ENCODE data around the gene ELL2.

Gene ELL2

DNA sequence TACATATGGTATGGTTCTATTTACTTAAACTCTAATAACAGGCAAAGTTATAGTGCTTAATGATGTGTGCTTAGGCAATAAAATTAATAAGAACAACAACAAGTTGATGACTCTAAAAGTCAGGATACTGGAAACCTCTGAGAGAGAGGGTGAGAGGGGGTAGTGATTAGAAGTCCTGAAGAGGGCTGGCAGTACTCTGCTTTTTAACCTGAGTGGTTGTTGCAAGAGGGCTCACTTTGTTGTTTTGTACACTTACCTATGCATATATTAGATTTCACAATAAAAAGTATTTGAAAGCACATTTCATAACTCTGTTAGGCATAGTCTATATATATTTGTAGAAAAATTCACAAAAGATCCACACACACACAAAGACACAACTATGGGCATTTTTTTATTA, 21.4 kb upstream of the ELL2 start:
- no peak overlapping the region for H3K4me3 ChIP-seq (ENCODE audit: low read depth, low read length)
- TF ChIP-seq, protein P1, sequence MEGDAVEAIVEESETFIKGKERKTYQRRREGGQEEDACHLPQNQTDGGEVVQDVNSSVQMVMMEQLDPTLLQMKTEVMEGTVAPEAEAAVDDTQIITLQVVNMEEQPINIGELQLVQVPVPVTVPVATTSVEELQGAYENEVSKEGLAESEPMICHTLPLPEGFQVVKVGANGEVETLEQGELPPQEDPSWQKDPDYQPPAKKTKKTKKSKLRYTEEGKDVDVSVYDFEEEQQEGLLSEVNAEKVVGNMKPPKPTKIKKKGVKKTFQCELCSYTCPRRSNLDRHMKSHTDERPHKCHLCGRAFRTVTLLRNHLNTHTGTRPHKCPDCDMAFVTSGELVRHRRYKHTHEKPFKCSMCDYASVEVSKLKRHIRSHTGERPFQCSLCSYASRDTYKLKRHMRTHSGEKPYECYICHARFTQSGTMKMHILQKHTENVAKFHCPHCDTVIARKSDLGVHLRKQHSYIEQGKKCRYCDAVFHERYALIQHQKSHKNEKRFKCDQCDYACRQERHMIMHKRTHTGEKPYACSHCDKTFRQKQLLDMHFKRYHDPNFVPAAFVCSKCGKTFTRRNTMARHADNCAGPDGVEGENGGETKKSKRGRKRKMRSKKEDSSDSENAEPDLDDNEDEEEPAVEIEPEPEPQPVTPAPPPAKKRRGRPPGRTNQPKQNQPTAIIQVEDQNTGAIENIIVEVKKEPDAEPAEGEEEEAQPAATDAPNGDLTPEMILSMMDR (IDR thresholded peaks at IDR 0.05; ENCODE audit: low read depth, low read length): no peak

DNA sequence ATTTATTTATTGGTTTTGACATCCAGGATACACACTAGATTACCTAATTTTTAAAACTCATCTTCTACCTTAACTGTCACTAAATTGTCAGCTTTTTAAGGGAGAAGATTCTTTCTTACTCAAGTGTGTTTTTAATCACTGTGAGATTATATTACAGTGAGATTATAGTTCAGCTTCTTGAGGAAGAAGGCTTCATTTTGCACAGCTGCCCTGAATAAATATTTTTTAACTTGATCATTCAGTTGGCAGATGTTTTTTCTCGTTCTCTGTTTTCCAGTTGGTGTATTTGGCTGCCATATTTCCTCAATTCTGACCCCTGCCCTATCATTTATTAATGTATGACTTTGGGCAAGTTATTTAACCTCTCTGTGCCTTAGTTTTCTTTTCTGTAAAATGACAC, 15.0 kb upstream of the ELL2 start:
- H3K4me3 ChIP-seq (ENCODE audit: low read depth, low read length): no peak overlapping the region
- TF ChIP-seq, protein P1 (IDR thresholded peaks at IDR 0.05; ENCODE audit: low read depth, low read length): no peak

DNA sequence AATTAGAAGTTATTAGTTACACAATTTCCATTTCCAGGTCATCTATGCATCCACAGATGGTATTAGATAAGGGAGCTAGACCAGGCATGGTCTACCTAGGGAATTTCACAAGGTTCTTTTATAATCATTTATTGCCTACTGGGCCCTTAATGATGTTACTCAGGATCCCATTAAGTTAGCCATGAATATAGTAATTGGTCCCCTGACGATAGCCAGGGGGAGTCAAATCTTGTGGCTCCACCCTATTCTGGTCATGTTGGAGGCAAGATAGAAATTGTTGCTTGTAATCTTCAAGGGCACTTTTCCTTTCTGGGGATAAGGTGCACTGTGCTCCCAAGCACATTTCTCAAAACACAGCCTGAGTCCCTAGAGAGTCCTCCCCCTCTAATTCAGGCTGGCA, 14.1 kb upstream of the ELL2 start:
- TF ChIP-seq, protein P1 (IDR thresholded peaks at IDR 0.05; ENCODE audit: low read depth, low read length): no peak

DNA sequence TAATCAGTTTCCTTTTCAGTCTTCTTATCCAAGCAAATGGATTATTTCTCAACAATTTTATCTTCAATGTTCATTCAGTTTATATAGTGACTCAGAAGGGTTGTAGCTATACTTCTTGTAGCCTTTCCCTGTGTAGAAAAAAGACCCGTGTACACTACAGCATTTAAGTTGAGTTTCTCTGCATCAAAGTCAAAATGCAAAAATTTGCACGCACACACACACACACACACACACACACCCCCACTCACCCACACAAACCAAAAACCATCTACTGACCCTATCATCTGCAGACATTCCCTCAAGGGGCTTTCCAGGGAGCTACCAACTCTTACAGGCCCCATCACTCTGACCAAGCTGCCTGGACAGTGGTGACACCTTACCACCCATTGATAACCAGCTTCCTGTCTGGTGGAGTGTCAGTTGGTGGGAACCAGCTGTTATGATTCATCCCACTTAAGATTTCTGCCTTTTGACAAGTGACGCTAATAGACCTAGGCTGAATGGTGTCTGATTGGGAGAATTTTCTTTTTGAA, 12.2 kb upstream of the ELL2 start:
- TF ChIP-seq, protein P1 (IDR thresholded peaks at IDR 0.05; ENCODE audit: low read depth, low read length): no peak
- H3K4me3 ChIP-seq (ENCODE audit: low read depth, low read length): no peak overlapping the region

More for the DNA sequence above, 14.1 kb upstream of the ELL2 start:
- H3K4me3 ChIP-seq (ENCODE audit: low read depth, low read length): no peak overlapping the region

DNA sequence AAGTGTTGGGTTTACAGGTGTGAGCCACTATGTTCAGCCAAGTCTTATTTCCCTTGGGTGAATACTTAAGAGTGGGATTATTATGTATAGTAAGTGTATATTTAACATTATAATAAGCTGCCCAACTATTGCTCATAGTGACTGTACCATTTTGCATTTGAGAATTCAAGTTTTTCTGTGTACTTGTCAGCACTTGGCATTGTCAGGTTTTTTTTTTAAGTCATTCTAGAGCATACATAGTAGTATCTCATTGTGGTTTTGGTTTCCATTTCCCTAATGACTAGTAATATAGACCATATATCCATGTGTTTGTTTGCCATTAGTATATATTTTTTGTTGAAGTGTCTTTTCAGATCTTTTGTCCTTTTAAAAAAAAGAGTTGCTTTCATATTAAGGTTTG, 10.5 kb upstream of the ELL2 start:
- TF ChIP-seq, protein P1 (IDR thresholded peaks at IDR 0.05; ENCODE audit: low read depth, low read length): no peak
- no peak overlapping the region for H3K4me3 ChIP-seq (ENCODE audit: low read depth, low read length)

DNA sequence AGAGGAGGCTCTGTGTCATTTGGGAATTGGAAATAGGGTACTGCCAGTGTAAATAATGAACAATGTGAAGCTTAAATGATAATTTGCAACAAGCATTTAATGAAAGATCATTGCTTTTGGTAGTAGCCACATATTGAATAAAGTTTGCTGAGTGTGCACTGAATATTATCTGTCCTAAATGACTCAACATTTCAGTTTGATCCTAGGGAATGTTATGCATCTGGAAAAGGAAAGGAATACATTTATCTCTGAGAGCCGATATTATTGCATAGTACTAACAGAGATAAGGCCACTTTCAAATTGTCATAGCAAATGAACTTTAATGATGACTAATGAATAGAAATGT, 8.7 kb upstream of the ELL2 start:
- no peak overlapping the region for H3K4me3 ChIP-seq (ENCODE audit: low read depth, low read length)
- TF ChIP-seq, protein P1 (IDR thresholded peaks at IDR 0.05; ENCODE audit: low read depth, low read length): no peak

DNA sequence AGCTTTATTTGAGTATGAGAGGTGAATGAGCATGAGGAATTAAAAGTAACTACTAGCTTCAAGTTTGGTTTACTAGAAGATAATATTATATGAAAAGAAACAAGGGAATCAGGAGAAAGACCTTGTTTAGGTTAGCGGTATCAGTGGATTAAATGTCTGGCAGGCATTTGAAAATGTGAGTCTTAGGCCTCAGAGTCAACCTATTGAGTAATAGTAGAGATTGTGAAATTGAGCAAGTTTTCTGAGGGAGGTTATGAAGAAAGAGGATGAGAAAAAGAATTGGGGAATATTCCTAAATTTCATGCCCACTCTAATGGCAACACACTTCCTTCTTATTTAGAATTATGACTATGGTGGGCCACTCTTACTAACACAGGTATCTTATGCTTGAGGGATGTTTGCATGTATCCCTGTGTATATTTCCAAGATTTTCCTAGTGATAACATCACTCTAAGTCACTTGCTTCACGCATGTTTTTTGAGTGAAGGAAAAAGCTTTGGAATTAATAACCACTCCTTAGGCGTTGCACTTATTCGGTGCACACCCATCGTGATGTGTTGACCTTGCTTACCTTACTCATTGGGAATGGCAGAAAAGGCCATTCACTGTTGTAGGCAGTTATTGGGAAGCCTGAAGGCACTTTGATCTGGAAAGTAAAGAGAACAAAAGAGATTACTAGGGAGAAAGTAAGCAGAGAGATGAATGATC, 8.2 kb upstream of the ELL2 start:
- H3K4me3 ChIP-seq (ENCODE audit: low read depth, low read length): no peak overlapping the region
- TF ChIP-seq, protein P1 (IDR thresholded peaks at IDR 0.05; ENCODE audit: low read depth, low read length): no peak

All from WI38 (cell line).